Central memory CD8-positive, alpha-beta T cell (primary cell): ENCODE data around the gene RBKS.
"Not testable (repeated sequence)": the region's sequence is repeated elsewhere in the genome, so short reads cannot be mapped to it uniquely, and the experiment has no call there.

Experiments used
- ATAC-seq: fragments of 150-1000 bp; cut with Tn5 transposase; replicated peaks from 2 replicates; pipeline ENCODE4 v1.10.0; 2022; ENCODE audit warnings: mild to moderate bottlenecking, moderate FRiP score, moderate number of reproducible peaks; ENCODE audit not compliant: poor library complexity, severe bottlenecking; ENCODE audit errors: extremely low read depth
- DNase-seq, 2 donors: peaks; one replicate each; pipeline ENCODE4 v3.0.0; 2021; ENCODE audit warnings: low spot score in 2 of 2
- H3K27ac Mint-ChIP-seq: one replicate; pipeline ENCODE4 v1.8.0; 2022; ENCODE audit warnings: low read depth, mild to moderate bottlenecking, moderate library complexity, mixed read lengths
- H3K27me3 Mint-ChIP-seq: one replicate; pipeline ENCODE4 v1.8.0; 2022; ENCODE audit warnings: mixed read lengths
- H3K36me3 Mint-ChIP-seq: one replicate; pipeline ENCODE4 v1.8.0; 2022; ENCODE audit warnings: mild to moderate bottlenecking, moderate library complexity, mixed read lengths; ENCODE audit not compliant: insufficient read depth
- H3K4me1 Mint-ChIP-seq: one replicate; pipeline ENCODE4 v1.8.0; 2022; ENCODE audit warnings: mixed read lengths
- H3K4me3 Mint-ChIP-seq: one replicate; pipeline ENCODE4 v1.8.0; 2022; ENCODE audit warnings: mild to moderate bottlenecking, moderate library complexity, mixed read lengths
- H3K9me3 Mint-ChIP-seq: one replicate; pipeline ENCODE4 v1.8.0; 2022; ENCODE audit warnings: mixed read lengths

The RBKS gene

GRCh38 chr2:27773959-27774358, 116.2 kb downstream of the RBKS start:
- H3K4me3 Mint-ChIP-seq = no peak overlapping the region

GRCh38 chr2:27772804-27773203, 117.4 kb downstream of the RBKS start:
- Mint-ChIP-seq H3K27ac (peak overlapping the region; percentile 99), H3K4me1 (peaks cover 45% of the 10 kb centered on the region), H3K9me3 (no peaks in the 10 kb centered on the region), H3K4me3 (peak overlapping the region; percentile 99), H3K27me3 (no peaks in the 10 kb centered on the region), H3K36me3 (peaks cover 31% of the 10 kb centered on the region)
- ATAC-seq (no peak), DNase-seq (no peak)

More at GRCh38 chr2:27773959-27774358, 116.2 kb downstream of the RBKS start:
- DNase-seq = no peak
- Mint-ChIP-seq H3K36me3 (peaks cover 35% of the 10 kb centered on the region), H3K9me3 (no peaks in the 10 kb centered on the region), H3K27ac (peak overlapping the region; percentile 5), H3K27me3 (no peaks in the 10 kb centered on the region), H3K4me1 (peaks cover 52% of the 10 kb centered on the region)
- ATAC-seq = no peak

DNA sequence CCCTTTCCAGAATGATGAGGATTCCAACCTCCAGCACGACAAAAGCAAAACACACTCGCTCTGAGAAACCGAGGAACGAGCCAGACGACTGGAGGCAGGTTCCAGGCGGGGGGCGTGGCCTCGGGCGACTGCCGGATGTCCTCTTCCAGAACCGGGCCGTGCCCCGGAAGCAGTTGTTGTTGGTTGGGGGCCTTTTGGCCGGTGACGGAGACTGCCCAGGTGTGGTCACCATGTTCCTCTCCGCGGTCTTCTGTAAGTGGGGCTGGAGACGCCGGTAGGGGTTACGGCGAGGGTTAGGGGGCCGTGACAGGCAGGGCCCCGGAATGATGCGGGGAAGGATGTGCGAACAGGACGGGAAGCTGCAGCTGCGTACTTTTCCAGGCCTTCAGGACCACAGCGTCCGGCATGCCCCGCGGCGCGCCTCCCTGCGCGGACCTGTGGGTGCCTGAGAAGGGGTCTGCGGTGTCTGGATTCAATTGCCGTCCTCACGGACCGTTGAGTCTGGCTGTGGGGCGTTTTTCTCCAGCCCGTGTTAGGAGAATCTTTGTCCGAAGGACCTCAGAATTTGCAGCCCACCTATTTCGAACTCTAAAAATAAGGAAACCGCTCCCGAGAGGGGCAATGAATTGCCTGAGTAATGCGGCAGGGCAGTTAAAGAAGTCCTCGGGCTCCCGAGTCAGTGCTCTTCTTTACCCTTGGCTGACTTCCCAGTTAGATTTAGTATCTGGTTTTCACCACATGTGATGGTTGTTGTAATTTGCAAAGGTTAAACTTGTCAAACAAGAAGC, 118.4 kb downstream of the RBKS start, which contains the start of gene MRPL33:
TSS of gene MRPL33 (plus strand) at position 172 of the 788 bp plus-strand sequence. CDS start at position 231, 59 bp downstream.
- Mint-ChIP-seq H3K4me3 (peak within 1 kb of the TSS; percentile 99), H3K27me3 (no peaks in the 10 kb centered on the region), H3K9me3 (no peaks in the 10 kb centered on the region), H3K4me1 (peaks cover 45% of the 10 kb centered on the region), H3K36me3 (peaks cover 27% of the 10 kb centered on the region), H3K27ac (peak within 1 kb of the TSS; percentile 99)
- ATAC-seq (peak; percentile 93), DNase-seq (peak; percentile 81 to 85)

DNA sequence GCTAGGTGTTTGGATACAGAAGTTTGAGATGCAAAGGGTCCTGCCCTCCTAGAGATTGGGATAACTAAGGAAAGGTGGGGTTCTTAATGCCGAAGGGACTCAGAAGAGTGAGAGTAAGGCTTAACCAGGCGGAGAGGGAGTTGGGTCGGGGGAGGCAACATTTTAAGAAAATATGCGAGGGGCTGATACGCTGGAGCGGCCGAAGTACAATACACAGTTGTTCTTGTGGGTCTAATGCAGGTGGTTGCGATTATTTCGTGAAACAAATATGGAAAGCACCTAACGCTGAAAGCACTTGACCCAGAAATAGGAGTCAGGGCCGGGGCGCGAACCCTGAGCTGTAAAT, 119.0 kb downstream of the RBKS start:
- peak overlapping the region; percentile 99 for H3K27ac Mint-ChIP-seq
- peaks cover 43% of the 10 kb centered on the region for H3K4me1 Mint-ChIP-seq
- H3K27me3 Mint-ChIP-seq = peaks cover 4% of the 10 kb centered on the region

GRCh38 chr2:27766287-27766661, 123.9 kb downstream of the RBKS start:
- no peak for ATAC-seq
- Mint-ChIP-seq H3K4me3 (peak overlapping the region; percentile 53), H3K36me3 (peaks cover 3% of the 10 kb centered on the region), H3K27me3 (peaks cover 9% of the 10 kb centered on the region), H3K9me3 (no peaks in the 10 kb centered on the region), H3K27ac (no peak overlapping the region), H3K4me1 (peaks cover 11% of the 10 kb centered on the region)
- no peak for DNase-seq

More for the DNA sequence above, 119.0 kb downstream of the RBKS start:
- no peak for DNase-seq
- ATAC-seq = peak; percentile 41
- Mint-ChIP-seq H3K9me3 (no peaks in the 10 kb centered on the region), H3K4me3 (peak overlapping the region; percentile 99), H3K36me3 (peaks cover 25% of the 10 kb centered on the region)

DNA sequence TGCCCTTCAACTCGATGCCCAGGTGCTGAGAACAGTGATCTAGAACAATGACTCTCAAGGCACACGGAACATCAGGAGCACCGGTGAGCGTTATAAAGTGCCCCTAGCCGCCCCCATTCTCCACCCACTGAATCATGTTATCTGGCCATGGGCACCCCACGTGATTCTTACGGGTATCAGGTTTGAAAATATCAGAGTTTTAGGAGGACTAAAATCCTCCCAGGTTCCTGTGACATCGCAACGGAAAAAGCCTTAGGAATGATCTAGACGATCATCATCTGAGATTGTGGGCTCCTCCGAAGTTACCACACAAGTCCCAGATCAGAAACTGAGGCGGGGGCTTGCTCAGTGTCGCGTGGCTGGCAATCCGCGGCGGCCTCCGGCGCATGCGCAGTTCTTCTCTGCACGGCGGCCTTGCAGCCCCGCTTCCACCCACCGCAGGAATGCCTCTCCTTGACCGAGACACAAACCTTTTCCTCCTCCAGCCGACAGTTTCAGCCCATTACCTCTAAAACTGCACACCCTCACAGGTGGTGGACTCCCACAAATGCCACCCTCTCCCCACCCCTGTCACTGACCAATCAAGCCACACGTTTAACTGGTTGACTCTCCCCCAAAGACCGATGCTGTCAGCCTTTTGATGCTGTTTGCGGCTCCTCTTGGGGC, 124.4 kb downstream of the RBKS start:
- peaks cover 6% of the 10 kb centered on the region for H3K4me1 Mint-ChIP-seq
- H3K27ac Mint-ChIP-seq = no peak overlapping the region
- no peak for DNase-seq
- ATAC-seq = no peak
- H3K36me3 Mint-ChIP-seq = peaks cover 2% of the 10 kb centered on the region
- no peaks in the 10 kb centered on the region for H3K9me3 Mint-ChIP-seq
- H3K4me3 Mint-ChIP-seq = peak overlapping the region; percentile 53
- H3K27me3 Mint-ChIP-seq = peaks cover 9% of the 10 kb centered on the region

DNA sequence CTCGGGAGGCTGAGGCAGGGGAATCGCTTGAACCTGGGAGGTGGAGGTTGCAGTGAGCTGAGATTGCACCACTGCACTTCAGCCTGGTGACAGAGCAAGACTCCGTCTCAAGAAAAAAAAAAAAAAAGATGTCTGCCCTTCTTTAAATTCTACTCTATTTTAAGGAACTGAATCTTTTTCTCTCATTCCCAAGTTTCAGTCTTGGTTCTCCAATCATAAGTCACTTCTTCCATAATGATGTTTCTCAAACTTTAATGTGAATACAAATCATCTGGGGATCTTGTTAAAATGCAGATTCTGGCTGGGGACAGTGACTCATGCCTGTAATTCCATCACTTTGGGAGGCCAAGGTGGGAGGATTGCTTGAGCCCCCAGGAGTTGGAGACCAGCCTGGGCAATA, 125.7 kb downstream of the RBKS start:
- not testable (repeated sequence) for ATAC-seq, H3K27me3 Mint-ChIP-seq

GRCh38 chr2:27763907-27764267, 126.3 kb downstream of the RBKS start:
- no peaks in the 10 kb centered on the region for H3K9me3 Mint-ChIP-seq
- ATAC-seq = no peak

More for the DNA sequence above, 125.7 kb downstream of the RBKS start:
- DNase-seq, H3K9me3 Mint-ChIP-seq, H3K27ac Mint-ChIP-seq, H3K4me3 Mint-ChIP-seq, H3K4me1 Mint-ChIP-seq, H3K36me3 Mint-ChIP-seq: not testable (repeated sequence)

GRCh38 chr2:27762951-27763906, 127.0 kb downstream of the RBKS start:
- H3K9me3 Mint-ChIP-seq = no peaks in the 10 kb centered on the region
- H3K4me3 Mint-ChIP-seq = no peak overlapping the region
- ATAC-seq (no peak), DNase-seq (no peak)
- H3K27ac Mint-ChIP-seq = no peak overlapping the region
- peaks cover 6% of the 10 kb centered on the region for H3K4me1 Mint-ChIP-seq
- peaks cover 2% of the 10 kb centered on the region for H3K36me3 Mint-ChIP-seq
- H3K27me3 Mint-ChIP-seq = peaks cover 9% of the 10 kb centered on the region

More at GRCh38 chr2:27763907-27764267, 126.3 kb downstream of the RBKS start:
- no peak for DNase-seq
- peaks cover 6% of the 10 kb centered on the region for H3K4me1 Mint-ChIP-seq
- no peak overlapping the region for H3K27ac Mint-ChIP-seq
- H3K27me3 Mint-ChIP-seq = peaks cover 9% of the 10 kb centered on the region
- H3K4me3 Mint-ChIP-seq = no peak overlapping the region
- H3K36me3 Mint-ChIP-seq = peaks cover 2% of the 10 kb centered on the region

- Mint-ChIP-seq H3K9me3 (no peaks in the 10 kb centered on the region), H3K36me3 (no peaks in the 10 kb centered on the region), H3K4me1 (no peaks in the 10 kb centered on the region), H3K27ac (no peak overlapping the region), H3K4me3 (no peak overlapping the region), H3K27me3 (peaks cover 18% of the 10 kb centered on the region)
- DNase-seq = no peak
- ATAC-seq = no peak
These were observed 133.4 kb downstream of the RBKS start for GRCh38 chr2:27756544-27757498.

- Mint-ChIP-seq H3K9me3 (no peaks in the 10 kb centered on the region), H3K4me1 (no peaks in the 10 kb centered on the region), H3K4me3 (no peak overlapping the region), H3K27me3 (peaks cover 18% of the 10 kb centered on the region), H3K27ac (no peak overlapping the region), H3K36me3 (no peaks in the 10 kb centered on the region)
- DNase-seq = no peak
- no peak for ATAC-seq
These were observed 134.1 kb downstream of the RBKS start for GRCh38 chr2:27756091-27756490.
